ENCODE measurements around the gene GRID2. TPM values are rescaled to one million over a fixed set of nuclear protein-coding genes. Genes with fewer than 3 reads are reported as not detected.

The GRID2 gene
- total RNA-seq, 2 donors from 2014 or later = 27.3 to 40.4 TPM

DNA sequence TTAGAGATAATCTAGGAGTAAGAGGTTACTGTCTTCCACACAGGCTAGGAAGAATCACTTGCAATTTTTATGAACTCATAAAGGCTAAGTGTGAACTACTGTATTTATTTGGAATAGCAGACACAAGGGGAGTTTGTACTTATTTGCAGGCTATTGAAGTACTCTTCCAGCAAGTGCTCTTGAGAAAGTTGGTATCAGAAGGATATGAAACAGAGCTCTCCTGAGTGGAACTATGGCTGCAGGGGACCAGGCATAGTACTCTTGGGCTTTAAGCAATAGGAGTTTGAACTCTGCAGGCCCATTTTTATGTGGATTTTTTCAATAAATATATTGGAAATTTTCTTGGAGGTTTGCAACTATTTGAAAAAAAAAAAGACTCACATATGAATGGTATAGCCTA, 768.5 kb downstream of the GRID2 start:
- TF ChIP-seq CTCF (conservative IDR thresholded peaks at IDR 0.05) = no peak
- Mint-ChIP-seq H3K4me3 (no peak overlapping the region), H3K9me3 (no peaks in the 10 kb centered on the region), H3K36me3 (ENCODE audit: low read depth) (no peaks in the 10 kb centered on the region), H3K27ac (no peak overlapping the region), H3K27me3 (ENCODE audit: insufficient read depth) (no peaks in the 10 kb centered on the region), H3K4me1 (no peaks in the 10 kb centered on the region)
- no peak overlapping the region for H3K4me3 ChIP-seq (ENCODE audit: low read length)
- H3K27ac ChIP-seq (ENCODE audit: low read depth, low read length) = no peak overlapping the region
- no peaks in the 10 kb centered on the region for H3K9me3 ChIP-seq (ENCODE audit: control insufficient read depth, low read length)
- DNase-seq = no peak
- H3K9ac ChIP-seq (ENCODE audit: extremely low read depth, low read length, poor library complexity, severe bottlenecking) = no peak overlapping the region
- no peaks in the 10 kb centered on the region for H3K27me3 ChIP-seq (ENCODE audit: control insufficient read depth, insufficient read depth, low read length, poor library complexity, severe bottlenecking)
- no peaks in the 10 kb centered on the region for H3K4me1 ChIP-seq (ENCODE audit: control insufficient read depth, insufficient read depth, low read length)
- H3K36me3 ChIP-seq (ENCODE audit: control insufficient read depth, insufficient read depth, low read length) = no peaks in the 10 kb centered on the region

DNA sequence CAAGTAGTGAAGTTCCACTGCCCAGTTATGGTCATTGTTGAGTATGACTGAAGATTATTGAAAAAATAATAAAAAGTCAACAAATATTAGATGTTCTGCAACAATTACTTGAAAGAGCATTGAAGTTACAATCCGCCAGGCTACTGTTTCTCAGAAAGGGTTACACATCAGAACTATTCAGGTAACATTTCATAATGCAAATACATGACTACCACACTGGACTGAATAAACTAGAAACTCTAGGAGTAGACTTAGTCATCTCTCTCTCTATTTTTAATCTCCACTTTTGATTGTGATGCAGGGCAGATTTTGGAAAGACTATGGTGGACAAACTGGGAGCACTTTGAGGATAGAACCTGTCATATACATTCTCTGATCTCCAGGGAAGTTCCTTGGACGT, 776.5 kb downstream of the GRID2 start:
- Mint-ChIP-seq H3K27ac (no peak overlapping the region), H3K4me1 (peaks cover 4% of the 10 kb centered on the region), H3K4me3 (no peak overlapping the region), H3K27me3 (ENCODE audit: insufficient read depth) (no peaks in the 10 kb centered on the region), H3K36me3 (ENCODE audit: low read depth) (peaks cover 2% of the 10 kb centered on the region), H3K9me3 (no peaks in the 10 kb centered on the region)
- no peak overlapping the region for H3K9ac ChIP-seq (ENCODE audit: extremely low read depth, low read length, poor library complexity, severe bottlenecking)
- TF ChIP-seq CTCF (conservative IDR thresholded peaks at IDR 0.05) = no peak
- no peaks in the 10 kb centered on the region for H3K36me3 ChIP-seq (ENCODE audit: control insufficient read depth, insufficient read depth, low read length)
- H3K9me3 ChIP-seq (ENCODE audit: control insufficient read depth, low read length) = no peaks in the 10 kb centered on the region
- 89 to 90% methylated on average over 2 of the region's 2 CpGs for WGBS, 2 experiments (ENCODE audit: insufficient coverage in 1 of 2, insufficient read length in 1 of 2)
- no peaks in the 10 kb centered on the region for H3K27me3 ChIP-seq (ENCODE audit: control insufficient read depth, insufficient read depth, low read length, poor library complexity, severe bottlenecking)
- H3K4me3 ChIP-seq (ENCODE audit: low read length) = no peak overlapping the region
- H3K4me1 ChIP-seq (ENCODE audit: control insufficient read depth, insufficient read depth, low read length) = no peaks in the 10 kb centered on the region
- no peak for DNase-seq
- no peak overlapping the region for H3K27ac ChIP-seq (ENCODE audit: low read depth, low read length)

GRCh38 chr4:93084599-93085305, 781.0 kb downstream of the GRID2 start:
- Histone ChIP-seq H3K9ac (ENCODE audit: extremely low read depth, low read length, poor library complexity, severe bottlenecking) (no peak overlapping the region), H3K27ac (ENCODE audit: low read depth, low read length) (no peak overlapping the region), H3K27me3 (ENCODE audit: control insufficient read depth, insufficient read depth, low read length, poor library complexity, severe bottlenecking) (no peaks in the 10 kb centered on the region), H3K4me3 (ENCODE audit: low read length) (no peak overlapping the region), H3K9me3 (ENCODE audit: control insufficient read depth, low read length) (no peaks in the 10 kb centered on the region), H3K36me3 (ENCODE audit: control insufficient read depth, insufficient read depth, low read length) (no peaks in the 10 kb centered on the region), H3K4me1 (ENCODE audit: control insufficient read depth, insufficient read depth, low read length) (no peaks in the 10 kb centered on the region)
- Mint-ChIP-seq H3K9me3 (no peaks in the 10 kb centered on the region), H3K4me3 (no peak overlapping the region), H3K36me3 (ENCODE audit: low read depth) (peaks cover 5% of the 10 kb centered on the region), H3K27me3 (ENCODE audit: insufficient read depth) (no peaks in the 10 kb centered on the region), H3K4me1 (peaks cover 4% of the 10 kb centered on the region), H3K27ac (peak overlapping the region; percentile 42)
- TF ChIP-seq CTCF (conservative IDR thresholded peaks at IDR 0.05) = no peak
- DNase-seq = peak; percentile 59
- 63 to 85% methylated on average over 4 to 10 of the region's 10 CpGs for WGBS, 2 experiments (ENCODE audit: insufficient coverage in 1 of 2, insufficient read length in 1 of 2)
